Metanephros (tissue), 2 donors: Measurements from ENCODE around the gene TSSC4. TPM values are rescaled to one million over a fixed set of nuclear protein-coding genes. Genes with fewer than 3 reads are reported as not detected.

Experiments used
- small RNA-seq: library from RNA; depleted of rRNA; stranded (forward); fragments of <200 nt; gene quantifications from one replicate; pipeline ENCODE3, GENCODE V24; 2014; ENCODE audit warnings: low replicate concordance
- total RNA-seq: library from RNA; depleted of rRNA; stranded (reverse); fragments of >200 nt; gene quantifications from one replicate; pipeline ENCODE4 v1.2.3, GENCODE V29; 2014

The TSSC4 gene
- 36.1 TPM for total RNA-seq

GRCh38 chr11:2400069-2400761 lies at the start of gene TSSC4:
TSSC4 (plus strand) TSS chr11:2400750; CDS start chr11:2402634, 1,884 bp downstream.

GRCh38 chr11:2376751-2377451 lies 23.6 kb upstream of the TSSC4 start, which contains the start of gene CD81:
CD81 (plus strand) TSS chr11:2377310; CDS start chr11:2377550, 240 bp downstream.

GRCh38 chr11:2443881-2444820 lies 43.6 kb downstream of the TSSC4 start, which contains the start of gene TRPM5:
TRPM5 (minus strand) TSS chr11:2444514; CDS start chr11:2423036, 21,478 bp downstream.

GRCh38 chr11:2444821-2445745 lies 44.5 kb downstream of the TSSC4 start, which contains the start of gene KCNQ1:
KCNQ1 (plus strand) TSS chr11:2445008; CDS start chr11:2445099, 91 bp downstream.

Small RNAs within 50 kb of the gene (small RNA-seq; reads per million reads assigned to genes)
- gene RF00019: not detected

Other genes starting within 250 kb of the TSSC4 start
- 0.35 TPM for gene INS, start 239.5 kb upstream of the TSSC4 start, total RNA-seq
- gene TH, start 228.9 kb upstream of the TSSC4 start, total RNA-seq: 1.3 TPM
- gene ASCL2, start 130.2 kb upstream of the TSSC4 start, total RNA-seq: 7.6 TPM
- 3.2 TPM for gene C11orf21, start 98.8 kb upstream of the TSSC4 start, total RNA-seq
- gene TSPAN32, start 98.7 kb upstream of the TSSC4 start, total RNA-seq: 7.0 TPM
- 550 TPM for gene CD81, start 23.4 kb upstream of the TSSC4 start, total RNA-seq
- gene TRPM5, start 43.8 kb downstream of the TSSC4 start, total RNA-seq: 1.1 TPM
- gene KCNQ1, start 44.3 kb downstream of the TSSC4 start, total RNA-seq: 17.4 TPM